ENCODE results near the gene PHACTR1. TPM values are rescaled to one million over a fixed set of nuclear protein-coding genes. Genes with fewer than 3 reads are reported as not detected.

The PHACTR1 gene
- polyA plus RNA-seq, 2 of the 4 experiments (the other 2 are of a cell fraction), result not detected

DNA sequence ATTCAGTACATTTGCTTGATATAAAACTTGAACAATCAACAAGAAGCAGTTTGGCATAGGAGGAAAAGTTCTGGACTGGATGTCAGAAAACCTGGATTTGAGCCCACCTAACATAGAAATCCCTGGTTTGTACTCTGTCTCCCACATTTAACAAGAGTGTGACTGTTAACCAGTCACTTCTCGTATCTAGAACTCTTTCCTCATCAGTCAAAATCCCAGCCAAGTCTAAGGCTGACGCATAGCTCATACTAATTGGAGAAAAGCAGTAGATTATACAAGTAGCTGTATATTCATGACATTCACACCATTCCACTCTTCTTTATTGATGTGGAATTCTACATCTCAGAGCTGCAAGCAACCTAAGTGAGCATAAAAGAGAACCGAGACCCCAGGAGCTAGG, 222.7 kb downstream of the PHACTR1 start:
- no peak for FAIRE-seq
- WGBS (ENCODE audit: missing lambda C conversion rate), result 33% methylated on average over 3 of the region's 3 CpGs
- no peak for ATAC-seq

DNA sequence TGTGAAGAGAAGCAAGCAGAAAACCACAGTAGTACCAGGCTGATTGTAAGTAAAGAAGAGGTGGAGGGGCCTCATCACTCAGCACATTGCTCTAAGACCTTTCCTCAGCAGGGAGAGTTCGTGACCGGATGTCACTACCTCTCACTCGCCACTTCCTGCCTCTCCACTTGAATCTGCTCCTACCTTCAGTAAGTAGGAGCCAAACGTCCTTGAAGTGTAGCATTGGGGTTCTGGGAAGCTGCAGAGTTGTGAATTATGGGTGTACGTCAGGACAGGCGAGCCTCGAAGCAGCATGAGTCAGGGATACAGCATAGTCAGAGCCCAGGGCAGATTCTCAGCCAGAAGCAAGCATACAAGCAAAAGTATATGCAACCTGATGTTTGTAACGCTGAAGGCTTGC, 224.9 kb downstream of the PHACTR1 start:
- POLR2A ChIA-PET, result no interaction called here
- DNase-seq (ENCODE audit: low read depth in 1 of 2, low spot score in 1 of 2) (no peak), FAIRE-seq (no peak), ATAC-seq (no peak)
- H3K4me2 ChIP-seq, result no peak overlapping the region
- no peaks in the 10 kb centered on the region for H3K9me3 ChIP-seq
- TF ChIP-seq NR3C1 (IDR thresholded peaks at IDR 0.05) (no peak), POLR2AphosphoS2 (conservative IDR thresholded peaks at IDR 0.05; ENCODE audit: low read length) (no peak), ESRRA (IDR thresholded peaks at IDR 0.05; ENCODE audit: borderline replicate concordance, low read length) (no peak), RNF2 (IDR thresholded peaks at IDR 0.05; ENCODE audit: borderline replicate concordance, low read depth) (no peak), TP53 (CRISPR knock-in tag; IDR thresholded peaks at IDR 0.05) (no peak), NFE2L2 (conservative IDR thresholded peaks at IDR 0.05; ENCODE audit: low read length) (no peak)
- WGBS (ENCODE audit: missing lambda C conversion rate), result 29% methylated on average over 8 of the region's 8 CpGs
- no peaks in the 10 kb centered on the region for H3K4me1 ChIP-seq
- no peak overlapping the region for H3K4me3 ChIP-seq
- CTCF ChIA-PET, result no interaction called here
- no peak overlapping the region for H3K27ac ChIP-seq

More for the DNA sequence above, 222.7 kb downstream of the PHACTR1 start:
- no peak overlapping the region for H3K4me3 ChIP-seq
- no peaks in the 10 kb centered on the region for H3K9me3 ChIP-seq
- H3K27ac ChIP-seq, result no peak overlapping the region
- POLR2A ChIA-PET, result no interaction called here
- TF ChIP-seq CBX8 (IDR thresholded peaks at IDR 0.05) (no peak), ESRRA (IDR thresholded peaks at IDR 0.05; ENCODE audit: borderline replicate concordance, low read length) (no peak), ZC3H11A (IDR thresholded peaks at IDR 0.05) (no peak), PHF8 (IDR thresholded peaks at IDR 0.05; ENCODE audit: borderline replicate concordance, low read depth) (no peak), RFX5 (IDR thresholded peaks at IDR 0.05) (no peak), ZNF302 (CRISPR knock-in tag; IDR thresholded peaks at IDR 0.05) (no peak), KDM1A (IDR thresholded peaks at IDR 0.05; ENCODE audit: low read depth) (no peak), TP53 (CRISPR knock-in tag; IDR thresholded peaks at IDR 0.05) (no peak), GATA3 (IDR thresholded peaks at IDR 0.05; ENCODE audit: borderline replicate concordance) (no peak), FOXS1 (CRISPR knock-in tag; IDR thresholded peaks at IDR 0.05) (no peak), JUN (IDR thresholded peaks at IDR 0.05) (no peak), KDM5A (IDR thresholded peaks at IDR 0.05) (no peak), NFE2L2 (conservative IDR thresholded peaks at IDR 0.05; ENCODE audit: low read length) (no peak)
- TF ChIP-seq, protein P1, sequence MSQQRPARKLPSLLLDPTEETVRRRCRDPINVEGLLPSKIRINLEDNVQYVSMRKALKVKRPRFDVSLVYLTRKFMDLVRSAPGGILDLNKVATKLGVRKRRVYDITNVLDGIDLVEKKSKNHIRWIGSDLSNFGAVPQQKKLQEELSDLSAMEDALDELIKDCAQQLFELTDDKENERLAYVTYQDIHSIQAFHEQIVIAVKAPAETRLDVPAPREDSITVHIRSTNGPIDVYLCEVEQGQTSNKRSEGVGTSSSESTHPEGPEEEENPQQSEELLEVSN (IDR thresholded peaks at IDR 0.05; ENCODE audit: borderline replicate concordance, low read depth), result no peak
- TF ChIP-seq, protein P2, sequence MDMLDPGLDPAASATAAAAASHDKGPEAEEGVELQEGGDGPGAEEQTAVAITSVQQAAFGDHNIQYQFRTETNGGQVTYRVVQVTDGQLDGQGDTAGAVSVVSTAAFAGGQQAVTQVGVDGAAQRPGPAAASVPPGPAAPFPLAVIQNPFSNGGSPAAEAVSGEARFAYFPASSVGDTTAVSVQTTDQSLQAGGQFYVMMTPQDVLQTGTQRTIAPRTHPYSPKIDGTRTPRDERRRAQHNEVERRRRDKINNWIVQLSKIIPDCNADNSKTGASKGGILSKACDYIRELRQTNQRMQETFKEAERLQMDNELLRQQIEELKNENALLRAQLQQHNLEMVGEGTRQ (IDR thresholded peaks at IDR 0.05), result no peak
- TF ChIP-seq, protein P3, sequence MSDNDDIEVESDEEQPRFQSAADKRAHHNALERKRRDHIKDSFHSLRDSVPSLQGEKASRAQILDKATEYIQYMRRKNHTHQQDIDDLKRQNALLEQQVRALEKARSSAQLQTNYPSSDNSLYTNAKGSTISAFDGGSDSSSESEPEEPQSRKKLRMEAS (IDR thresholded peaks at IDR 0.05), result no peak
- no peak for DNase-seq (ENCODE audit: low read depth in 1 of 2, low spot score in 1 of 2)
- CTCF ChIA-PET, result interaction anchor here (1.2 kb wide), 1 partner anchor 255 kb away, joined by 3 read pairs; no protein-coding TSS in a partner anchor
- no peaks in the 10 kb centered on the region for H3K4me1 ChIP-seq
- no peak overlapping the region for H3K4me2 ChIP-seq

DNA sequence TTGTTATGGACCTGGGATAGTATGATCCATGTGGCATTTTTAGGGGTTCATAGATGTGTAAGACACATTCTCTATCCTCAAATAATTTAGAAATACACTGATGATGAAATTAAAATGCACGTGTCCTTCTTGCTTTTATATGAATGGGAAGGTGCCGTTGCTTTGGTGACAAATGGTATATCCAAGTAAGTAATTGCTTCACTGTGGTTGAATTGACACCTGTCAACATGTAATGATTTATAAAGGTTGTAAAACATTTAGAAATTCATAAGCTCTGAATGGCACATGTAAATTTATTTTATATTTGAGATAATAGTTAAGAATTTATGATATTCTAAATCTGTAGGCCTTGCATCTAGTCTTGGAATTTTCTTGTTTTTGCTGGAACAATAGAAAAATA, 227.0 kb downstream of the PHACTR1 start:
- FAIRE-seq (no peak), ATAC-seq (no peak), DNase-seq (ENCODE audit: low read depth in 1 of 2, low spot score in 1 of 2) (no peak)
- H3K9me3 ChIP-seq, result no peaks in the 10 kb centered on the region
- ChIA-PET CTCF (no interaction called here), POLR2A (no interaction called here)
- H3K4me3 ChIP-seq, result no peak overlapping the region
- no peak overlapping the region for H3K4me2 ChIP-seq
- WGBS (ENCODE audit: missing lambda C conversion rate), result 38% methylated on average over 2 of the region's 2 CpGs
- TF ChIP-seq NPAS2 (CRISPR knock-in tag; IDR thresholded peaks at IDR 0.05; ENCODE audit: borderline replicate concordance) (no peak), TP53 (CRISPR knock-in tag; IDR thresholded peaks at IDR 0.05) (no peak), GATA3 (IDR thresholded peaks at IDR 0.05; ENCODE audit: borderline replicate concordance) (no peak), RAD21 (conservative IDR thresholded peaks at IDR 0.05 in 1 of 2, IDR thresholded peaks at IDR 0.05 in 1 of 2) (no peak), EP300 (IDR thresholded peaks at IDR 0.05) (no peak), HOXB5 (CRISPR knock-in tag; IDR thresholded peaks at IDR 0.05) (no peak), EHF (CRISPR knock-in tag; IDR thresholded peaks at IDR 0.05) (no peak), EHMT2 (IDR thresholded peaks at IDR 0.05; ENCODE audit: low read depth) (no peak), RNF2 (IDR thresholded peaks at IDR 0.05; ENCODE audit: borderline replicate concordance, low read depth) (no peak), CHD4 (IDR thresholded peaks at IDR 0.05; ENCODE audit: borderline replicate concordance) (no peak), SMC3 (IDR thresholded peaks at IDR 0.05) (no peak)
- H3K4me1 ChIP-seq, result no peaks in the 10 kb centered on the region
- H3K27ac ChIP-seq, result no peak overlapping the region

All from A549 (cell line).